ENCODE measurements around the gene VEZT.

DNA sequence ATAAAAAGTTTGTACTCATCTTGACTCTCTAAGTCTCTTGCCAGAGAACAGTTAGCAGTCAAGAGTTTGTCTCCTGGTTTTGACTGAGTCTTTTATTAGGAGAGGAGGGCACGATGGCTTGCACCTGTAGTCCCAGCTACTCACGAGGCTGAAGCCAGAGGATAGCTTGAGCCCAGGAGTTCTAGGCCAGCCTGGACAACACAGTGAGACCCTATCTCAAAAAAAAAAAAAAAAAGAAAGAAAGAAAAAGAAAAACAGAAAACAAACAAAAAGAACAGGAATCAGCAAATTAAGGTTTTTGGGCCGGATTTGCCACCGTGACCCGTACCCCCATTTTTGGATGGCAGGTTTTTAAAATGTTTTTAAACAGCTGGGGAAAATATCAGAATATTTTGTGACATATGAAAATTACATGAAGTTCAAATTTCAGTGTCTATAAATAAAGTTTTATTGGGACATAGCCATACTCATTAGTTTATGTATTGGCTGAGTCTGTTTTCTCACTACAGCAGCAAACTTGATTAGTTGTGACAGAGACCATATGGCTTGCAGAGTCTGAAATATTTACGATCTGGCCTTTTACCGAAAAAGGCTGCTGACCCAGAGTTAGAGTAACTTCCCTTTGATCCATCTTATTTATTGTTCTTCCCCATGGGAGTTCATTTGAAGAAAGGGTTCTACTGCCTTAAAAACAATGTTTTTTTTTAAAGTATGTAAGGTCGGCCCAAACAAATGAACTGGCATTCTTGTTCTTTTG lies 31.2 kb downstream of the VEZT start:
- TF ChIP-seq POLR2A (IDR thresholded peaks at IDR 0.05): no peak
- TF ChIP-seq, protein P1, sequence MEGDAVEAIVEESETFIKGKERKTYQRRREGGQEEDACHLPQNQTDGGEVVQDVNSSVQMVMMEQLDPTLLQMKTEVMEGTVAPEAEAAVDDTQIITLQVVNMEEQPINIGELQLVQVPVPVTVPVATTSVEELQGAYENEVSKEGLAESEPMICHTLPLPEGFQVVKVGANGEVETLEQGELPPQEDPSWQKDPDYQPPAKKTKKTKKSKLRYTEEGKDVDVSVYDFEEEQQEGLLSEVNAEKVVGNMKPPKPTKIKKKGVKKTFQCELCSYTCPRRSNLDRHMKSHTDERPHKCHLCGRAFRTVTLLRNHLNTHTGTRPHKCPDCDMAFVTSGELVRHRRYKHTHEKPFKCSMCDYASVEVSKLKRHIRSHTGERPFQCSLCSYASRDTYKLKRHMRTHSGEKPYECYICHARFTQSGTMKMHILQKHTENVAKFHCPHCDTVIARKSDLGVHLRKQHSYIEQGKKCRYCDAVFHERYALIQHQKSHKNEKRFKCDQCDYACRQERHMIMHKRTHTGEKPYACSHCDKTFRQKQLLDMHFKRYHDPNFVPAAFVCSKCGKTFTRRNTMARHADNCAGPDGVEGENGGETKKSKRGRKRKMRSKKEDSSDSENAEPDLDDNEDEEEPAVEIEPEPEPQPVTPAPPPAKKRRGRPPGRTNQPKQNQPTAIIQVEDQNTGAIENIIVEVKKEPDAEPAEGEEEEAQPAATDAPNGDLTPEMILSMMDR (IDR thresholded peaks at IDR 0.05): no peak

All from gastroesophageal sphincter (tissue), 3 donors.